Measurements from ENCODE around the gene TAAR5. TPM values are rescaled to one million over a fixed set of nuclear protein-coding genes. Genes with fewer than 3 reads are reported as not detected.
"Not testable (repeated sequence)": the region's sequence is repeated elsewhere in the genome, so short reads cannot be mapped to it uniquely, and the experiment has no call there.

Gene TAAR5
- total RNA-seq, 2 donors from 2014 or later: not detected

GRCh38 chr6:132587424-132587823 lies 2.1 kb downstream of the TAAR5 start:
- DNase-seq (ENCODE audit: low spot score): no peak
- intact Hi-C loops (cut with DNase I): no loop called here

GRCh38 chr6:132584698-132585097 lies 4.8 kb downstream of the TAAR5 start:
- intact Hi-C loops (cut with DNase I): no loop called here
- no peak for DNase-seq (ENCODE audit: low spot score)

- DNase-seq (ENCODE audit: low spot score): no peak
- intact Hi-C loops (cut with DNase I): no loop called here
Observed at GRCh38 chr6:132571774-132572173, 17.8 kb downstream of the TAAR5 start.

- no peak for DNase-seq (ENCODE audit: low spot score)
- intact Hi-C loops (cut with DNase I): no loop called here
Observed at GRCh38 chr6:132570221-132570777, 19.2 kb downstream of the TAAR5 start, which contains the start of gene TAAR6. Gene TAAR6, plus strand, starts transcription at chr6:132570322. Its CDS starts 0 bp downstream, at chr6:132570322.

- intact Hi-C loops (cut with DNase I): no loop called here
- DNase-seq (ENCODE audit: low spot score): no peak
Observed at GRCh38 chr6:132569170-132569569, 20.4 kb downstream of the TAAR5 start.

GRCh38 chr6:132568611-132569010 lies 20.9 kb downstream of the TAAR5 start:
- no peak for DNase-seq (ENCODE audit: low spot score)
- intact Hi-C loops (cut with DNase I): no loop called here

GRCh38 chr6:132567566-132567965 lies 22.0 kb downstream of the TAAR5 start:
- intact Hi-C loops (cut with DNase I): no loop called here

GRCh38 chr6:132566404-132566803 lies 23.1 kb downstream of the TAAR5 start:
- intact Hi-C loops (cut with DNase I): no loop called here
- no peak for DNase-seq (ENCODE audit: low spot score)

More at GRCh38 chr6:132567566-132567965, 22.0 kb downstream of the TAAR5 start:
- no peak for DNase-seq (ENCODE audit: low spot score)

GRCh38 chr6:132560087-132560486 lies 29.5 kb downstream of the TAAR5 start:
- DNase-seq (ENCODE audit: low spot score); intact Hi-C loops (cut with DNase I): not testable (repeated sequence)

GRCh38 chr6:132552372-132552771 lies 37.2 kb downstream of the TAAR5 start, which contains the start of gene TAAR8:
Gene TAAR8, plus strand, starts transcription at chr6:132552672. Its CDS starts 21 bp downstream, at chr6:132552693.
- no peak for DNase-seq (ENCODE audit: low spot score)
- intact Hi-C loops (cut with DNase I): no loop called here

GRCh38 chr6:132551214-132551613 lies 38.3 kb downstream of the TAAR5 start:
- intact Hi-C loops (cut with DNase I): no loop called here
- DNase-seq (ENCODE audit: low spot score): no peak

- DNase-seq (ENCODE audit: low spot score): no peak
- intact Hi-C loops (cut with DNase I): loop anchor here in 1 of 2 donors (10.0 kb wide), 1 partner anchor 236 kb away; no protein-coding TSS in a partner anchor
Observed at GRCh38 chr6:132548746-132549463, 40.6 kb downstream of the TAAR5 start.

GRCh38 chr6:132544826-132545225 lies 44.7 kb downstream of the TAAR5 start:
- intact Hi-C loops (cut with DNase I): loop anchor here in 1 of 2 donors (10.0 kb wide), 1 partner anchor 240 kb away; no protein-coding TSS in a partner anchor
- DNase-seq (ENCODE audit: low spot score): no peak

Other genes starting within 250 kb of the TAAR5 start
- gene MOXD1, start 188.3 kb downstream of the TAAR5 start, total RNA-seq: 1 to 10 TPM; 2.0 to 4.2 TPM
- 10 to 100 TPM; 65.1 to 67.7 TPM for gene STX7, start 76.6 kb downstream of the TAAR5 start, total RNA-seq
- not detected for gene TAAR9, start 51.5 kb downstream of the TAAR5 start, total RNA-seq
- gene TAAR8, start 37.1 kb downstream of the TAAR5 start, total RNA-seq: not detected
- not detected for gene TAAR6, start 19.4 kb downstream of the TAAR5 start, total RNA-seq
- gene TAAR2, start 34.5 kb upstream of the TAAR5 start, total RNA-seq: not detected
- gene TAAR1, start 69.4 kb upstream of the TAAR5 start, total RNA-seq: not detected
- gene VNN1, start 124.3 kb upstream of the TAAR5 start, total RNA-seq: 1 to 10 TPM; 1.9 to 3.0 TPM
- gene VNN2, start 168.2 kb upstream of the TAAR5 start, total RNA-seq: 10 to 100 TPM in 1 of 2 donors, 1 to 10 TPM in 1; 6.6 to 13.1 TPM
- 10 to 100 TPM in 1 of 2 donors, 1 to 10 TPM in 1; 6.7 to 10.3 TPM for gene SLC18B1, start 208.9 kb upstream of the TAAR5 start, total RNA-seq
- 100 to 1,000 TPM; 813 to 932 TPM for gene RPS12, start 224.8 kb upstream of the TAAR5 start, total RNA-seq